Measurements from ENCODE around the gene CSNK1G1. TPM values are rescaled to one million over a fixed set of nuclear protein-coding genes. Genes with fewer than 3 reads are reported as not detected.

CSNK1G1 gene
- total and polyA plus RNA-seq, 4 donors, result 2.5 to 25.3 (median 9.1) TPM

GRCh38 chr15:64288577-64288976, 67.4 kb downstream of the CSNK1G1 start:
- ATAC-seq (ENCODE audit: low FRiP score) (no peak), DNase-seq (no peak)
- Histone ChIP-seq H3K4me1 (ENCODE audit: control insufficient read depth in 1 of 2, insufficient read depth in 2 of 2, low read length in 2 of 2) (no peaks in the 10 kb centered on the region), H3K27ac (ENCODE audit: low read depth in 1 of 2, low read length in 2 of 2) (no peak overlapping the region), H3K4me3 (ENCODE audit: low read length in 2 of 2) (no peak overlapping the region), H3K9me3 (ENCODE audit: control insufficient read depth, low read length) (no peaks in the 10 kb centered on the region), H3K36me3 (ENCODE audit: control insufficient read depth in 1 of 2, insufficient read depth in 2 of 2, low read length in 1 of 2) (no peaks in the 10 kb centered on the region), H3K27me3 (ENCODE audit: control insufficient read depth in 1 of 2, insufficient read depth in 2 of 2, low read length in 1 of 2) (no peaks in the 10 kb centered on the region)
- WGBS, 2 donors, result 94 to 96% methylated on average over 1 of the region's 1 CpG
- intact Hi-C loops (cut with DNase I), result no loop called here

DNA sequence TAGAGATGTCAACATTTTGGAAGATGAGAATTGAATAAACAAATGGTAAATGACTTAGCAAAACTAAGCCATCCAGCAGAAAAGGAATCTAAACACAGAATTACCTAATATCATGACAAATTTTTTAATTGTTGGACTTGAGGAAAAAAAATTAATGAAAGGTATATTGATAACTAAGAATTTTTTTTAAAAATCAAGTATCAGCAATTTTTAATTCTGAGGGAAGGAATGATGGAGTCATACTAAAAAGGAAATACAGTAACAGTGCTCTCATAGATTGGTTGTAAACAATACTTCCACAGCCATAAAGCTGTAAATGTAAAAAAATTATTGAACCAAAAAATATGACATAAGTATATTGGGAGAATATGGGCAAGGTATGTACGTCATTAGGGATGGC, 68.0 kb downstream of the CSNK1G1 start:
- H3K9me3 ChIP-seq (ENCODE audit: control insufficient read depth, low read length), result no peaks in the 10 kb centered on the region
- intact Hi-C loops (cut with DNase I), result no loop called here
- 98% methylated on average over 1 of the region's 1 CpG for WGBS, 2 donors
- no peaks in the 10 kb centered on the region for H3K27me3 ChIP-seq (ENCODE audit: control insufficient read depth in 1 of 2, insufficient read depth in 2 of 2, low read length in 1 of 2)
- no peaks in the 10 kb centered on the region for H3K36me3 ChIP-seq (ENCODE audit: control insufficient read depth in 1 of 2, insufficient read depth in 2 of 2, low read length in 1 of 2)
- H3K4me1 ChIP-seq (ENCODE audit: control insufficient read depth in 1 of 2, insufficient read depth in 2 of 2, low read length in 2 of 2), result no peaks in the 10 kb centered on the region
- ATAC-seq (ENCODE audit: low FRiP score), result no peak
- DNase-seq, result no peak
- no peak overlapping the region for H3K27ac ChIP-seq (ENCODE audit: low read depth in 1 of 2, low read length in 2 of 2)
- H3K4me3 ChIP-seq (ENCODE audit: low read length in 2 of 2), result no peak overlapping the region

GRCh38 chr15:64286473-64286872, 69.5 kb downstream of the CSNK1G1 start:
- Histone ChIP-seq H3K27ac (ENCODE audit: low read depth in 1 of 2, low read length in 2 of 2) (no peak overlapping the region), H3K36me3 (ENCODE audit: control insufficient read depth in 1 of 2, insufficient read depth in 2 of 2, low read length in 1 of 2) (no peaks in the 10 kb centered on the region), H3K4me1 (ENCODE audit: control insufficient read depth in 1 of 2, insufficient read depth in 2 of 2, low read length in 2 of 2) (no peaks in the 10 kb centered on the region), H3K4me3 (ENCODE audit: low read length in 2 of 2) (no peak overlapping the region), H3K27me3 (ENCODE audit: control insufficient read depth in 1 of 2, insufficient read depth in 2 of 2, low read length in 1 of 2) (no peaks in the 10 kb centered on the region), H3K9me3 (ENCODE audit: control insufficient read depth, low read length) (no peaks in the 10 kb centered on the region)
- DNase-seq (no peak), ATAC-seq (ENCODE audit: low FRiP score) (no peak)
- intact Hi-C loops (cut with DNase I), result no loop called here

- Histone ChIP-seq H3K27ac (ENCODE audit: low read depth in 1 of 2, low read length in 2 of 2) (no peak overlapping the region), H3K4me3 (ENCODE audit: low read length in 2 of 2) (no peak overlapping the region), H3K4me1 (ENCODE audit: control insufficient read depth in 1 of 2, insufficient read depth in 2 of 2, low read length in 2 of 2) (no peaks in the 10 kb centered on the region), H3K27me3 (ENCODE audit: control insufficient read depth in 1 of 2, insufficient read depth in 2 of 2, low read length in 1 of 2) (no peaks in the 10 kb centered on the region), H3K36me3 (ENCODE audit: control insufficient read depth in 1 of 2, insufficient read depth in 2 of 2, low read length in 1 of 2) (no peaks in the 10 kb centered on the region), H3K9me3 (ENCODE audit: control insufficient read depth, low read length) (no peaks in the 10 kb centered on the region)
- 82 to 84% methylated on average over 7 of the region's 7 CpGs for WGBS, 2 donors
- ATAC-seq (ENCODE audit: low FRiP score) (no peak), DNase-seq (no peak)
- intact Hi-C loops (cut with DNase I), result no loop called here
Measured at GRCh38 chr15:64285871-64286270, 70.1 kb downstream of the CSNK1G1 start.

GRCh38 chr15:64285150-64285549, 70.8 kb downstream of the CSNK1G1 start:
- no peak for ATAC-seq (ENCODE audit: low FRiP score)
- Histone ChIP-seq H3K9me3 (ENCODE audit: control insufficient read depth, low read length) (no peaks in the 10 kb centered on the region), H3K27ac (ENCODE audit: low read depth in 1 of 2, low read length in 2 of 2) (no peak overlapping the region), H3K4me1 (ENCODE audit: control insufficient read depth in 1 of 2, insufficient read depth in 2 of 2, low read length in 2 of 2) (no peaks in the 10 kb centered on the region), H3K4me3 (ENCODE audit: low read length in 2 of 2) (no peak overlapping the region), H3K27me3 (ENCODE audit: control insufficient read depth in 1 of 2, insufficient read depth in 2 of 2, low read length in 1 of 2) (no peaks in the 10 kb centered on the region), H3K36me3 (ENCODE audit: control insufficient read depth in 1 of 2, insufficient read depth in 2 of 2, low read length in 1 of 2) (no peaks in the 10 kb centered on the region)
- WGBS, 2 donors, result 99 to 100% methylated on average over 1 of the region's 1 CpG
- intact Hi-C loops (cut with DNase I), result no loop called here
- no peak for DNase-seq

- no peaks in the 10 kb centered on the region for H3K36me3 ChIP-seq (ENCODE audit: control insufficient read depth in 1 of 2, insufficient read depth in 2 of 2, low read length in 1 of 2)
- H3K4me1 ChIP-seq (ENCODE audit: control insufficient read depth in 1 of 2, insufficient read depth in 2 of 2, low read length in 2 of 2), result no peaks in the 10 kb centered on the region
- H3K4me3 ChIP-seq (ENCODE audit: low read length in 2 of 2), result no peak overlapping the region
- H3K27ac ChIP-seq (ENCODE audit: low read depth in 1 of 2, low read length in 2 of 2), result no peak overlapping the region
- no peaks in the 10 kb centered on the region for H3K9me3 ChIP-seq (ENCODE audit: control insufficient read depth, low read length)
- H3K27me3 ChIP-seq (ENCODE audit: control insufficient read depth in 1 of 2, insufficient read depth in 2 of 2, low read length in 1 of 2), result no peaks in the 10 kb centered on the region
- intact Hi-C loops (cut with DNase I), result no loop called here
- WGBS, 2 donors, result 13 to 15% methylated on average over 1 of the region's 1 CpG
- ATAC-seq (ENCODE audit: low FRiP score), result no peak
- DNase-seq, result no peak
Measured at GRCh38 chr15:64284042-64284441, 71.9 kb downstream of the CSNK1G1 start.

- Histone ChIP-seq H3K4me3 (ENCODE audit: low read length in 2 of 2) (no peak overlapping the region), H3K36me3 (ENCODE audit: control insufficient read depth in 1 of 2, insufficient read depth in 2 of 2, low read length in 1 of 2) (no peaks in the 10 kb centered on the region), H3K27me3 (ENCODE audit: control insufficient read depth in 1 of 2, insufficient read depth in 2 of 2, low read length in 1 of 2) (no peaks in the 10 kb centered on the region), H3K27ac (ENCODE audit: low read depth in 1 of 2, low read length in 2 of 2) (no peak overlapping the region), H3K9me3 (ENCODE audit: control insufficient read depth, low read length) (no peaks in the 10 kb centered on the region), H3K4me1 (ENCODE audit: control insufficient read depth in 1 of 2, insufficient read depth in 2 of 2, low read length in 2 of 2) (no peaks in the 10 kb centered on the region)
- intact Hi-C loops (cut with DNase I), result no loop called here
- ATAC-seq (ENCODE audit: low FRiP score) (no peak), DNase-seq (no peak)
Measured at GRCh38 chr15:64282701-64283100, 73.3 kb downstream of the CSNK1G1 start.

DNA sequence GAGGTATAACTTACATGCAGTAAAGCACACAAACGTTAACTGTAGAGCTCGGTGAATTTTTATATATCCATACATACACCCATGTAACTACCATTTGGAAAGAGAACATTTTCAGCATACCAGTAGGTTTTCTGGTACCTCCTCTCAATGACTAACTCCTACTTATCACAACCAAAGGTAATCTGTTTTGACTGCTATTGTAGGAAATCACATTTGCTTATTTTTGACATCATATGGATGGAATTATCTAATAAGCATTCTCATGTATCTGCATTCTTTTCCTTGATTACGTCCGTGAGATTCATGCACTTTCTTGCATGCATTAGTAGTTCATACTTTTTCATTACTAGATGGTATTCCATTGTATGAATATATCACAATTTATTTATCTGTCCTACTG, 76.8 kb downstream of the CSNK1G1 start:
- 92 to 93% methylated on average over 4 of the region's 4 CpGs for WGBS, 2 donors
- Histone ChIP-seq H3K4me1 (ENCODE audit: control insufficient read depth in 1 of 2, insufficient read depth in 2 of 2, low read length in 2 of 2) (no peaks in the 10 kb centered on the region), H3K4me3 (ENCODE audit: low read length in 2 of 2) (no peak overlapping the region), H3K36me3 (ENCODE audit: control insufficient read depth in 1 of 2, insufficient read depth in 2 of 2, low read length in 1 of 2) (no peaks in the 10 kb centered on the region), H3K27ac (ENCODE audit: low read depth in 1 of 2, low read length in 2 of 2) (no peak overlapping the region), H3K9me3 (ENCODE audit: control insufficient read depth, low read length) (no peaks in the 10 kb centered on the region), H3K27me3 (ENCODE audit: control insufficient read depth in 1 of 2, insufficient read depth in 2 of 2, low read length in 1 of 2) (no peaks in the 10 kb centered on the region)
- ATAC-seq (ENCODE audit: low FRiP score) (no peak), DNase-seq (no peak)
- intact Hi-C loops (cut with DNase I), result no loop called here

DNA sequence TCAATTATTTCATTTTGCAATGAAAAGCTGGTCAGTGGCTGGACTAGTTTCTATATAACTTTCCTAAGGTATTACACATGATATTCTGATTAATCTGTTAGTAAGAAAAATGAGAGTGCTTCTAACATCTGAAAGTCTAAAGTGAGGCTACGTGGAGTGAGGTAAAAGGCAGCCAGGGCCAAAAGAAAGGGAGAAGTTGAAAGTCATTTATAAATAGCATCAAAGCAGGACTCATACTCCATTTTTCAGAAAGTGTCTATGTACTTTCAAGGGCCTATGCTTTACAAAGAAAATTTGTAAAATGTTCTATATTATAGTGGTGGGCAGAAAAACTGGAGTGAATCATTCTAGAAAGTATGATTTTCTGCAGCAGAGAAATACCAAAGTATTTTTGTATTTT, 80.0 kb downstream of the CSNK1G1 start:
- ATAC-seq (ENCODE audit: low FRiP score), result no peak

More for the DNA sequence above, 80.0 kb downstream of the CSNK1G1 start:
- WGBS, 2 donors, result 42 to 48% methylated on average over 1 of the region's 1 CpG
- H3K36me3 ChIP-seq (ENCODE audit: control insufficient read depth in 1 of 2, insufficient read depth in 2 of 2, low read length in 1 of 2), result no peaks in the 10 kb centered on the region
- no peaks in the 10 kb centered on the region for H3K4me1 ChIP-seq (ENCODE audit: control insufficient read depth in 1 of 2, insufficient read depth in 2 of 2, low read length in 2 of 2)
- no peaks in the 10 kb centered on the region for H3K27me3 ChIP-seq (ENCODE audit: control insufficient read depth in 1 of 2, insufficient read depth in 2 of 2, low read length in 1 of 2)
- intact Hi-C loops (cut with DNase I), result no loop called here
- no peaks in the 10 kb centered on the region for H3K9me3 ChIP-seq (ENCODE audit: control insufficient read depth, low read length)
- H3K27ac ChIP-seq (ENCODE audit: low read depth in 1 of 2, low read length in 2 of 2), result no peak overlapping the region
- H3K4me3 ChIP-seq (ENCODE audit: low read length in 2 of 2), result no peak overlapping the region
- no peak for DNase-seq
